ENCODE measurements around the gene PLCH2.
"Not testable (repeated sequence)": the region's sequence is repeated elsewhere in the genome, so short reads cannot be mapped to it uniquely, and the experiment has no call there.

Gene PLCH2

DNA sequence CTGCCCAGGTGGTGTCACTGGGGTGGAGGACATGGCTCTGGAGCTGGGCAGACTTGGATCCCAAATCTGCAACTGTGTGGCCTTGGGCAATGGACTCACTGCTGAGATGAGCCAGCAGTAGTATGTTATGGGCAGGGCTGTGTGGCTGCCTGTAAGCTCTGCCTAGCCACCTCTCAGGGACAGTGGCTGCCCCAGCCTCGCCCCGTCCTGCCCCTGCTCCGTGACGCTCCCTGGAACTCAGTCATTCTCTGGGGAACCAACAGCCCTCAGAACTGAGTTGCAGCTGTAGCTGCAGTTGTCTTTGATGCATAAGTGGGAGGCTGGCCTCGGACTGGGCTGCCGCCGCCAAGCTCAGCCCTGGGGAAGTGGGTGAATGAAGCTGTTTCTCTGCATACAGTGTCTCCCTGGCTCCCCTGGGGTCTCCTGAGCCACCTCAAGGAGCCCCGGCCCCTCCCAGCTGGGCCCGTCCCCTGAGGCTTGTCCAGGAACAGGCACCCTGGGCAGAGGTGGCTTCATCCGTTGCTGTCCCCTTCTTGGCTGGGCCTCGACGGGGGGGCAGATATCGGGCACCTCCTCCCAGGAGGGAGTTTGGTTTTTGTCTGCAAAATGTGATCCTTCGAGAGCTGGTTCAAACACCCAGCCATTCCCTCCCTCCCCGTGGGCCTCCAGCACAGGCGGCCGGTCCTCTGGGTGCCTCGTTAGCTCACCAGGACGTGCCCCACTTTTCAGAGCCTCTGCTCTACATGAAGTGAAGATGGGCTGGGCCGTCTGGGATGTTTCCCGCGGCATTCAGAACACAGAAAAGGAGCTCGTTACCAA, 26.2 kb upstream of the PLCH2 start:
- no peak overlapping the region for H3K4me3 ChIP-seq (ENCODE audit: low read depth, low read length)
- peaks cover 19% of the 10 kb centered on the region; the same call in 1 of the 2 replicates for H3K4me1 ChIP-seq (ENCODE audit: control insufficient read depth, insufficient read depth, low read length)
- no peak overlapping the region for H3K9ac ChIP-seq (ENCODE audit: low read depth, low read length)
- no peaks in the 10 kb centered on the region for H3K36me3 ChIP-seq (ENCODE audit: control insufficient read depth, insufficient read depth, low read length)
- H3K9me3 ChIP-seq (ENCODE audit: control insufficient read depth, insufficient read depth, low read length), result no peaks in the 10 kb centered on the region
- peaks cover 6% of the 10 kb centered on the region for H3K27me3 ChIP-seq (ENCODE audit: control insufficient read depth, insufficient read depth, low read length)
- H3K27ac ChIP-seq (ENCODE audit: low read depth, low read length), result no peak overlapping the region

DNA sequence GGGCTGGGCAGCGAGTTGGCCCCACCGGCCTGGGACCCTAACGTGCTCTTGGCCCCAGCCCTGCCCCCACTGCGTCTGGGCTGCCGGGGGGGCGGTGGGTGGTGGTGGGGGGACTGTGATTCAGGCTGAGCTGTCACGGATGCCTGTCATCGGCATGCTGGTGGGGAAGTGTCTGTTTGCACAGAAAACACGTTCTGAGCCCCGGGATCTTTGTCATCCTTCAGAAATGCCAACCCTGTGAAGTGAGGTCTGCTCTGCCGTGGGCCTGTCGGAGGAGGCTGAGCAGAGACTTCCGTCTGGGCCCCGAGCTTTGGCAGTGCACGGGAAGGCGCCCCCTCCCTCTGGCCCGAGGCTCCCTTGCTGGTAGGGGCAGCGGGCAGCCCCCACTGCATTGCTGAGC, 24.3 kb upstream of the PLCH2 start:
- H3K36me3 ChIP-seq (ENCODE audit: control insufficient read depth, insufficient read depth, low read length), result no peaks in the 10 kb centered on the region
- no peak overlapping the region for H3K4me3 ChIP-seq (ENCODE audit: low read depth, low read length)
- H3K27me3 ChIP-seq (ENCODE audit: control insufficient read depth, insufficient read depth, low read length), result no peaks in the 10 kb centered on the region
- no peak overlapping the region for H3K9ac ChIP-seq (ENCODE audit: low read depth, low read length)
- no peaks in the 10 kb centered on the region for H3K9me3 ChIP-seq (ENCODE audit: control insufficient read depth, insufficient read depth, low read length)
- peaks cover 17% of the 10 kb centered on the region; the same call in 1 of the 2 replicates for H3K4me1 ChIP-seq (ENCODE audit: control insufficient read depth, insufficient read depth, low read length)
- no peak overlapping the region for H3K27ac ChIP-seq (ENCODE audit: low read depth, low read length)

DNA sequence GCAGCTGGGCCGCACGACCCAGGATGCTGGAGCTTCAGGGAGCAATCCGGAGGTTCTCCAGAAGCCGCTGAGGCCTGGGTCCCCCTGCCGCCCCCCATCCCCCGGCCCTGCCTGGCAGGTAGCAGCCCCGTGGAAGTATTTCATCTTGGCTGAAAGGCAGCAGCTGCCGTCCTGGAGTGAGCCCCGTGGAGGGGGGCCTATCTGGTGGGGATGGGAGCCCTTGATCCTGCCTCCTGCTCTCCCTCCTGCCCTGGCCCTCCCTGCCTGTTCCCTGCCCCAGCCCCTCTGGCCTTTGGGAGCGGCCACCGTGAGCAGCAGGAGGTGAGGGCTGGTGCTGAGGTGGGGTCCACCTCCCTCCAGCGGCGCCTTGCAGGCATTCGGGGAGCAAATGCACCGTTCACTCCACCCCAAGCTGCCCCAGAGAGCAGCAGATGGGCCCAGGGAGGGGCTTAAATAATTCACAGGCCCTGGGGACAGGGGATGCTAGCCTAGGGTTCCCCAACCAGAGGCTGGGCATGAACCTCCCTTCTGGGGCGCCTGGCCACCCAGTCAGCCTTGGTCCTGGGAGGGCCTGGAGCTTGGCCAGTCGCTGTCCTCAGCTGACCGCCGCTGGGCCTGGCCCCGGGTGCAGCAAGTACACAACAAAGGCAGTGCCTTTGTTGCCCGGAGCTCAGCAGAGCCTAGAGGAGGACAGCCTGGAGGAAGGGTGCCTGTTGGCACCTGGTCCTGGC, 23.7 kb upstream of the PLCH2 start:
- Histone ChIP-seq H3K36me3 (ENCODE audit: control insufficient read depth, insufficient read depth, low read length) (no peaks in the 10 kb centered on the region), H3K9me3 (ENCODE audit: control insufficient read depth, insufficient read depth, low read length) (no peaks in the 10 kb centered on the region), H3K27ac (ENCODE audit: low read depth, low read length) (no peak overlapping the region), H3K27me3 (ENCODE audit: control insufficient read depth, insufficient read depth, low read length) (no peaks in the 10 kb centered on the region), H3K4me3 (ENCODE audit: low read depth, low read length) (no peak overlapping the region), H3K4me1 (ENCODE audit: control insufficient read depth, insufficient read depth, low read length) (peaks cover 11% of the 10 kb centered on the region; the same call in 1 of the 2 replicates), H3K9ac (ENCODE audit: low read depth, low read length) (no peak overlapping the region)

DNA sequence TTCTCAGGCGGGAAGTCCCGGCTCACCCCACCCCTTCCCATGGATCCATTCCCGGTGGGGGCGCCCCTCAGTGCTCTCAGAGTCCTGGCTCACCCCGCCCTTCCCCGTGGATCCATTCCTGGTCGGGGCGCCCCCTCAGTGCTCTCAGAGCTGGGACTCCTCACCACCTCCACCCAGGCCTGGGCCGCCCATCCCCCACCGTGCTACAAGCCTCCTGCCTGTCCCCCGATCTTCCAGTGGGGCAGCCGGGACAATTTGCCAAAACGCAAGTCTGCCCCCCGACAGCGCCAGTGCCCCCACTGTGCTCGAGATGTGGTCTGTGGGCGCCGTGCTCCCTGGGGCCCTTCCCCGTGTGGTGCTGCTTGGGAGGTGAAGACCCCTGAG, 23.2 kb upstream of the PLCH2 start:
- Histone ChIP-seq H3K9ac (ENCODE audit: low read depth, low read length) (no peak overlapping the region), H3K27ac (ENCODE audit: low read depth, low read length) (no peak overlapping the region), H3K9me3 (ENCODE audit: control insufficient read depth, insufficient read depth, low read length) (no peaks in the 10 kb centered on the region), H3K27me3 (ENCODE audit: control insufficient read depth, insufficient read depth, low read length) (no peaks in the 10 kb centered on the region), H3K4me3 (ENCODE audit: low read depth, low read length) (no peak overlapping the region), H3K4me1 (ENCODE audit: control insufficient read depth, insufficient read depth, low read length) (peaks cover 5% of the 10 kb centered on the region; the same call in 1 of the 2 replicates), H3K36me3 (ENCODE audit: control insufficient read depth, insufficient read depth, low read length) (no peaks in the 10 kb centered on the region)

DNA sequence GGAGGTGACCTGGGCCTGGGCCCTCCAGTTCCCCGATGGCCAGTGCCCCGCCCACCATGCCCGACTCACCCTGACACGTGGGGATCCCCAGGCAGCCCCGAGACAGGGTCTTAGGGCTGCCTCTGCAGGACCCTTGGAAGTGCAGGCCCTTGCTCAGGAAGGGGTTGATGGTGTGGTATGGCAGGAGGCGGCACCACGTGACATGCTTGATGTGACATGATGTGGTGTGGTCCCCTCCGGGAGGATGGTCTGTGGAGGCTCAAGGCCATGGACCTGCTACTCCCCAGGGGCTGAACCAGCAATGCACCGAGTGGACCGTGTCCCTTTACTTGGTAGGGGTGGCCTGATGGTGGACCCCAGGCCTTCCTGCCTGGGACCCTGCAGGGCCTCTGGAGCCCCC, 21.9 kb upstream of the PLCH2 start:
- Histone ChIP-seq H3K27me3 (ENCODE audit: control insufficient read depth, insufficient read depth, low read length) (no peaks in the 10 kb centered on the region), H3K9ac (ENCODE audit: low read depth, low read length) (no peak overlapping the region), H3K4me1 (ENCODE audit: control insufficient read depth, insufficient read depth, low read length) (no peaks in the 10 kb centered on the region), H3K27ac (ENCODE audit: low read depth, low read length) (no peak overlapping the region), H3K36me3 (ENCODE audit: control insufficient read depth, insufficient read depth, low read length) (no peaks in the 10 kb centered on the region), H3K4me3 (ENCODE audit: low read depth, low read length) (no peak overlapping the region), H3K9me3 (ENCODE audit: control insufficient read depth, insufficient read depth, low read length) (no peaks in the 10 kb centered on the region)

DNA sequence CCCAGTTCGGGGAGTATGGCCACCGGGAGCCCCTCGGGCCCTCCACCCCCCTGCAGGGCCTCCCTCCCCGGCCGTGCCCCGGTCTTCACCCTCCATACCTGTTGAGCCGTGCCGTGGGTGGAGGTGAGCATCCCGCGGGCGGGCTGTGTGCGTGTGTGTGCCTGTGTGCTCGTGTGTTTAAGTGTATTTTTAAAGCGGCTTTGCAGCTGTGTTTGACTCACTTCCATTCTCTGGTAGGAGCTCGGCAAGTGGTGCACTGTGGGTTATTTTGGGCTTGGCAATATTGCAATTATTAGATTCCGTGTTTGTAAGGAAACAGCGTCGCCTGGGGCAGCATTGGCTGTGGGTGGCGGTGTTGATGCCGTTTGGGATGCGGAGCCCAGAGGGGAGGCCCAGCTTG, 20.3 kb upstream of the PLCH2 start:
- H3K27ac ChIP-seq (ENCODE audit: low read depth, low read length), result no peak overlapping the region
- H3K9ac ChIP-seq (ENCODE audit: low read depth, low read length), result no peak overlapping the region
- H3K4me3 ChIP-seq (ENCODE audit: low read depth, low read length), result no peak overlapping the region
- no peaks in the 10 kb centered on the region for H3K27me3 ChIP-seq (ENCODE audit: control insufficient read depth, insufficient read depth, low read length)
- H3K4me1 ChIP-seq (ENCODE audit: control insufficient read depth, insufficient read depth, low read length), result no peaks in the 10 kb centered on the region
- H3K9me3 ChIP-seq (ENCODE audit: control insufficient read depth, insufficient read depth, low read length), result no peaks in the 10 kb centered on the region
- no peaks in the 10 kb centered on the region for H3K36me3 ChIP-seq (ENCODE audit: control insufficient read depth, insufficient read depth, low read length)

DNA sequence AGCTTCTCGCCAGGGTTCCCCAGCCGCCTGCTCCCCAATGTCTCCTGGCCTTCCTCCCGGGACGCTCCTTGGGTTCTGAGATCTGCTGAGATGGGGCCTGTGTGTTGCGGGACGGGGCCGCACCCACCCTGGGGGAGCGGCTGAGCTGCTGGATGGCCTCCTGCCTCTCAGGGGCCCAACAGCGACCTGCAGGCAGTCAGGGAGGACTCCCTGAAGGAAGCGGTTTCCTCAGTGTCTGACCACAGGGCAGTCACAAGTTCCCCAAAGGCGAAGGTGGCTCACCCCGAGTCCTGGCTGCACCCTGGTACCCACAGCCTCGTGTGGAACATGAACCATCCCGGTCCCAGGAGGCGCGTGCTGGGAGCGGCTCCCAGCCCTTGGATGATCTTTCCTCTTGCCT, 18.6 kb upstream of the PLCH2 start:
- no peaks in the 10 kb centered on the region for H3K9me3 ChIP-seq (ENCODE audit: control insufficient read depth, insufficient read depth, low read length)
- H3K27ac ChIP-seq (ENCODE audit: low read depth, low read length), result no peak overlapping the region
- no peaks in the 10 kb centered on the region for H3K36me3 ChIP-seq (ENCODE audit: control insufficient read depth, insufficient read depth, low read length)
- no peaks in the 10 kb centered on the region for H3K27me3 ChIP-seq (ENCODE audit: control insufficient read depth, insufficient read depth, low read length)
- no peaks in the 10 kb centered on the region for H3K4me1 ChIP-seq (ENCODE audit: control insufficient read depth, insufficient read depth, low read length)
- no peak overlapping the region for H3K4me3 ChIP-seq (ENCODE audit: low read depth, low read length)
- H3K9ac ChIP-seq (ENCODE audit: low read depth, low read length), result no peak overlapping the region

DNA sequence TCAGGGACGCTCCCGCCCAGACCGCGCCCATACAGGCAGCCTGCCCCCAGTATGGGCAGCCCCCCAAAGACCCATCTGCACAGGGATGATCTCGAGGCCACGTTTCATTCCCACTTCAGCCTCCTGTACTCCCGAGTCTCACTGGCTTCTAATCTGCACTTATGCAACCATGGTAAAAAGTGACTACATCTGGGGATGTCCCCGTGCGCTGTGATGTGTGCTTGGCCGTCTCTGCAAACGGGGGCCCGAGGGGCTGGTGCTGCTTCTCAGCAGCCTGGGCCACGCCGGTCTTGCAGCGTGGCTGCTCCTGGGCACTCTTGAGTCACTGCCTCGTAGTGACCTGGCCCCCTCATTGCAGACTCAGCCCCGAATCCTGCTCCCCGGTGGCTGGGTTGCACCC, 17.4 kb upstream of the PLCH2 start:
- Histone ChIP-seq H3K27ac (ENCODE audit: low read depth, low read length) (no peak overlapping the region), H3K9ac (ENCODE audit: low read depth, low read length) (no peak overlapping the region), H3K27me3 (ENCODE audit: control insufficient read depth, insufficient read depth, low read length) (no peaks in the 10 kb centered on the region), H3K4me3 (ENCODE audit: low read depth, low read length) (no peak overlapping the region), H3K9me3 (ENCODE audit: control insufficient read depth, insufficient read depth, low read length) (no peaks in the 10 kb centered on the region), H3K4me1 (ENCODE audit: control insufficient read depth, insufficient read depth, low read length) (no peaks in the 10 kb centered on the region), H3K36me3 (ENCODE audit: control insufficient read depth, insufficient read depth, low read length) (no peaks in the 10 kb centered on the region)

DNA sequence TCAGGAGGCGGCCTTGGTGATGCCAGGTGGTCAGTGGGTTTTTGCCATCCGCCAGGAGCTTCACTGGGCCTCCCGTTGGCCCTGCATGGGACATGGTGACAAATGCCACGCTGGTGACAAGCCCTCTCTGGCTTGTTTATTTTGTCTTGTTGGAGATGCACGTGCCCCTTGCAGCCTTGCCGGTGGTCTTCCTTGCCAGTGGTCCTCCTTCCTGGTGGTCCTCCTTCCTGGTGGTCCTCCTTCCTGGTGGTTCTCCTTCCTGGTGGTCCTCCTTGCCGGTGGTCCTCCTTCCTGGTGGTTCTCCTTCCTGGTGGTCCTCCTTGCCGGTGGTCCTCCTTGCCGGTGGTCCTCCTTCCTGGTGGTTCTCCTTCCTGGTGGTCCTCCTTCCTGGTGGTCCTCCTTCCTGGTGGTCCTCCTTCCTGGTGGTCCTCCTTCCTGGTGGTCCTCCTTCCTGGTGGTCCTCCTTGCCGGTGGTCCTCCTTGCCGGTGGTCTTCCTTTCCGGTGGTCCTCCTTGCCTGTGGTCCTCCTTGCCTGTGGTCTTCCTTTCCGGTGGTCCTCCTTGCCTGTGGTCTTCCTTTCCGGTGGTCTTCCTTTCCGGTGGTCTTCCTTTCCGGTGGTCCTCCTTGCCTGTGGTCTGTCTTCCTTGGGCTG, 16.9 kb upstream of the PLCH2 start:
- not testable (repeated sequence) for H3K4me1 ChIP-seq (ENCODE audit: control insufficient read depth, insufficient read depth, low read length); H3K4me3 ChIP-seq (ENCODE audit: low read depth, low read length); H3K9me3 ChIP-seq (ENCODE audit: control insufficient read depth, insufficient read depth, low read length); H3K9ac ChIP-seq (ENCODE audit: low read depth, low read length); H3K36me3 ChIP-seq (ENCODE audit: control insufficient read depth, insufficient read depth, low read length); H3K27me3 ChIP-seq (ENCODE audit: control insufficient read depth, insufficient read depth, low read length); H3K27ac ChIP-seq (ENCODE audit: low read depth, low read length)

DNA sequence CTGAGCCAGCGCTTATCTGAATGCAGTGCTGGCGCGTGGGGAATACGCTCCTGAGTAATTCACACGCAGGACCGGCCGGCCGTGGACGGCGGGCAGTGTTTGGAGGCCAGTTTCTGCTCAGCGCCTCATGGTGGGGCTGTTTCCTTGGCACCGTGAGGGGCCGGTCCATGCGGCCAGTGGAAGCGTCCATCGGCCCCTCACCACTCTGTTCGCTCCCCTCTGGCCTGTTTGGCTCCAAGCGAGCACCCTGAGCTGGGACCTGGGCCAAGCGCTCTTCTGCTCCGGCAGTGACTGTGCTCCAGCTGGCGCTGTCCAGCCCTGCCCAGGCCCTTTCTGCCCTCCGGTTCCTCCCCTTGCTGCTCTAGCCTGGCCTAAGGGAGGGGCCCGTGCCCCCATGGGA, 16.3 kb upstream of the PLCH2 start:
- Histone ChIP-seq H3K4me1 (ENCODE audit: control insufficient read depth, insufficient read depth, low read length) (no peaks in the 10 kb centered on the region), H3K27ac (ENCODE audit: low read depth, low read length) (no peak overlapping the region), H3K27me3 (ENCODE audit: control insufficient read depth, insufficient read depth, low read length) (no peaks in the 10 kb centered on the region), H3K9me3 (ENCODE audit: control insufficient read depth, insufficient read depth, low read length) (no peaks in the 10 kb centered on the region), H3K36me3 (ENCODE audit: control insufficient read depth, insufficient read depth, low read length) (no peaks in the 10 kb centered on the region), H3K9ac (ENCODE audit: low read depth, low read length) (no peak overlapping the region), H3K4me3 (ENCODE audit: low read depth, low read length) (no peak overlapping the region)

DNA sequence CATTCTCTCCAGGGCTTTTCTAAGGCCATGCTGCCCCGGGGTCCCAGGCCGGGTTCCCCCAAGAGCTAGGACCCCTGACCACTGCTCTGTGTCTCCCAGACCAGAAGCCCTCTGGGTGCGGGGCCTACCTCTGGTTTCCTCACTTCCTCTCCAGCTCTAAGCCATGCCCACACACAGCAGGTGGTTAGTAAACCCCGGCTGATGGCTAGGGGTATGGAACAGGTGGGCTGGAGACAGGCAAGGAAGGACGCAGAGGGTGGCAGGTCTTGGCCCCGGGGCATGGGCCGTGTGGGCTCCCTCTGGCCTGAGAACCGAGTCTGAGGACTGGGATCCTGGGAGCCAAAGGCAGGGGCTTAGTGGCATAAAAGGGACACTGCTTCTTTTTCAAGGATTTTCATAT, 15.9 kb upstream of the PLCH2 start:
- Histone ChIP-seq H3K27me3 (ENCODE audit: control insufficient read depth, insufficient read depth, low read length) (no peaks in the 10 kb centered on the region), H3K36me3 (ENCODE audit: control insufficient read depth, insufficient read depth, low read length) (no peaks in the 10 kb centered on the region), H3K27ac (ENCODE audit: low read depth, low read length) (no peak overlapping the region), H3K9ac (ENCODE audit: low read depth, low read length) (no peak overlapping the region), H3K9me3 (ENCODE audit: control insufficient read depth, insufficient read depth, low read length) (no peaks in the 10 kb centered on the region), H3K4me1 (ENCODE audit: control insufficient read depth, insufficient read depth, low read length) (no peaks in the 10 kb centered on the region), H3K4me3 (ENCODE audit: low read depth, low read length) (no peak overlapping the region)
